Spinal cord (tissue), 4 donors: ENCODE measurements around the gene STOML1. TPM values are rescaled to one million over a fixed set of nuclear protein-coding genes. Genes with fewer than 3 reads are reported as not detected.

ENCODE experiments used
- polyA plus RNA-seq, 2 donors: library from polyadenylated mRNA; unstranded; fragments of 120-200 nt; gene quantifications; one replicate each; pipeline ENCODE4 v1.2.1, GENCODE V29; 2013; ENCODE audit not compliant: insufficient read length in 2 of 2
- total RNA-seq, 2 donors: library from RNA; depleted of rRNA in 1 of 2; stranded (reverse); fragments of 120-200 nt in 1 of 2; fragments of >200 nt in 1 of 2; gene quantifications; one replicate each; pipeline versions ENCODE4 v1.2.3 to v1.2.4, GENCODE V29; 2013 to 2014

Gene STOML1
- total and polyA plus RNA-seq, 4 donors, result 26.8 to 57.9 (median 44.8) TPM

Other genes starting within 250 kb of the STOML1 start
- gene INSYN1, start 238.9 kb downstream of the STOML1 start, total RNA-seq, result 10 to 100 TPM; 24.2 to 26.1 TPM
- 100 to 1,000 TPM; 127 to 138 TPM for gene INSYN1, start 238.9 kb downstream of the STOML1 start, polyA plus RNA-seq
- gene TBC1D21, start 118.7 kb downstream of the STOML1 start, total RNA-seq, result not detected
- gene TBC1D21, start 118.7 kb downstream of the STOML1 start, polyA plus RNA-seq, result not detected
- 10 to 100 TPM in 1 of 2 donors, 1 to 10 TPM in 1; 7.9 to 48.2 TPM for gene LOXL1, start 65.8 kb downstream of the STOML1 start, total RNA-seq
- 10 to 100 TPM; 20.5 to 25.3 TPM for gene LOXL1, start 65.8 kb downstream of the STOML1 start, polyA plus RNA-seq
- 10 to 100 TPM; 13.5 to 14.6 TPM for gene PML, start 2.4 kb upstream of the STOML1 start, total RNA-seq
- 10 to 100 TPM; 25.4 to 29.4 TPM for gene PML, start 2.4 kb upstream of the STOML1 start, polyA plus RNA-seq
- gene GOLGA6A, start 90.3 kb upstream of the STOML1 start, total RNA-seq, result under 1 TPM; 0.28 to 0.59 TPM
- under 1 TPM in 1 of 2 donors, not detected in 1; 0.21 TPM for gene GOLGA6A, start 90.3 kb upstream of the STOML1 start, polyA plus RNA-seq
- 1 to 10 TPM; 5.2 to 7.1 TPM for gene ISLR2, start 138.3 kb upstream of the STOML1 start, total RNA-seq
- gene ISLR2, start 138.3 kb upstream of the STOML1 start, polyA plus RNA-seq, result 10 to 100 TPM; 15.4 to 16.7 TPM
- 100 to 1,000 TPM in 1 of 2 donors, 10 to 100 TPM in 1; 80.7 to 391 TPM for gene ISLR, start 181.4 kb upstream of the STOML1 start, total RNA-seq
- 100 to 1,000 TPM in 1 of 2 donors, 10 to 100 TPM in 1; 59.5 to 195 TPM for gene ISLR, start 181.4 kb upstream of the STOML1 start, polyA plus RNA-seq
- gene STRA6, start 210.5 kb upstream of the STOML1 start, total RNA-seq, result 10 to 100 TPM in 1 of 2 donors, 1 to 10 TPM in 1; 9.4 to 69.0 TPM
- gene STRA6, start 210.5 kb upstream of the STOML1 start, polyA plus RNA-seq, result 10 to 100 TPM; 14.8 to 45.5 TPM
- 1 to 10 TPM in 1 of 2 donors, under 1 TPM in 1; 0.99 to 7.4 TPM for gene CCDC33, start 244.0 kb upstream of the STOML1 start, total RNA-seq
- 1 to 10 TPM; 2.3 to 3.0 TPM for gene CCDC33, start 244.0 kb upstream of the STOML1 start, polyA plus RNA-seq